Right lobe of liver (tissue), 4 donors: ENCODE measurements around the gene PTGDS.

Experiments used
- POLR2A ChIP-seq: fragments of 450-650 bp; IDR thresholded peaks from one replicate; pipeline ENCODE4 v1.6.1; 2017; ENCODE audit warnings: antibody characterized with exemption, mild to moderate bottlenecking
- TF ChIP-seq, protein P1 (sequence below), 4 donors: fragments of 200-600 bp in 3 of 4; fragments of 450-650 bp in 1 of 4; IDR thresholded peaks; one replicate each; pipeline versions ENCODE4 v1.5.1 to v1.8.0; 2016 to 2022; ENCODE audit warnings: antibody characterized with exemption in 4 of 4, mild to moderate bottlenecking in 2 of 4
- donor health status: DM: no; HTN: no; CAD: no.
- donor health status: DM: no; HTN: no; CAD: no.
- donor health status: DM: no; HTN: yes; CAD: no.

DNA sequence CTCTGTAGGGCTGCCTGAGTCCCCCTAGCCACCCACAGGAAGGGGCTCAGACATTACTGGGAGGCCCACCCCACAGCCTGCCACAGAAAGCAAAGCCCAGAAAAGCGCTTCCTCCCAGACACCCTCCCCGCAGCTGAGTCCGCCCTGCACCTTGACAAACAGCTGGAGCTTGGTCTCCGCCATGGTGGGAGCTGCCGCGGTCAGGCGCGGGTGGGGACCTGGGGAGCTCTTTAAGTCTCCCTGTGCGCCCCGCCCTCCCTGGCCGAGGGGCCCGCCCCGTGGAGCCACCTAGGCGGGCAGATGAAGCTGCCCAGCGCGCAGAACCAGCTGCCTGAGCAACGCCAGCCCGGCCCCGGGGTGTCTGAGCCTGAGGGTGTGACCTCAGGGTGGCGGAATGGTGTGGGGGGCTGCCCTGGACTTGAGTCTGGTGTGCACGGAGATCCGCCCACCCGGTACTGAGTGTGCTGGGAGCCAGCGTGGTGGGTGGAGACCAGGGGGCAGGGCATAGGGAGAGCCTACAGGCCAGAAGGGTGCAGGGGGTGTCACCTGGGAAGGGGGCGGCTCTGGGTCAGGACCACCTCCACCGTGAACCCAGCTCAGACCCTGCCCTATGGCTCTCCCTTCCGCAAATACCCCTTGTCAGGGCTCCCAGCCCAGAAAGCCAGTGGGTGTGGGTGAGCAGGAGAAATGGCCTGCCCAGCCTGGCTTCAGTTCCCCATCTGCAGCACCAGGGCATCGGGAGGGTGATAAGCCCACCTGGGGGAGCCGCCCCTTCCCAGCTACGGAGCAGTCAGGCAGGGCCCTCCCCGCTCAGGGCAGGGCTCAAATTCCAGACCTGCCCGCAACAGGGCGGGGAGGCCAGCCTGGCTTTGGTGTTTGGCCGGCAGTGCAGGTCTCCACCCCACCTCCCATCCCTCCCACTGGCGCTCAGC is 19.3 kb downstream of the PTGDS start, which contains the start of gene CLIC3:
- TF ChIP-seq, protein P1, sequence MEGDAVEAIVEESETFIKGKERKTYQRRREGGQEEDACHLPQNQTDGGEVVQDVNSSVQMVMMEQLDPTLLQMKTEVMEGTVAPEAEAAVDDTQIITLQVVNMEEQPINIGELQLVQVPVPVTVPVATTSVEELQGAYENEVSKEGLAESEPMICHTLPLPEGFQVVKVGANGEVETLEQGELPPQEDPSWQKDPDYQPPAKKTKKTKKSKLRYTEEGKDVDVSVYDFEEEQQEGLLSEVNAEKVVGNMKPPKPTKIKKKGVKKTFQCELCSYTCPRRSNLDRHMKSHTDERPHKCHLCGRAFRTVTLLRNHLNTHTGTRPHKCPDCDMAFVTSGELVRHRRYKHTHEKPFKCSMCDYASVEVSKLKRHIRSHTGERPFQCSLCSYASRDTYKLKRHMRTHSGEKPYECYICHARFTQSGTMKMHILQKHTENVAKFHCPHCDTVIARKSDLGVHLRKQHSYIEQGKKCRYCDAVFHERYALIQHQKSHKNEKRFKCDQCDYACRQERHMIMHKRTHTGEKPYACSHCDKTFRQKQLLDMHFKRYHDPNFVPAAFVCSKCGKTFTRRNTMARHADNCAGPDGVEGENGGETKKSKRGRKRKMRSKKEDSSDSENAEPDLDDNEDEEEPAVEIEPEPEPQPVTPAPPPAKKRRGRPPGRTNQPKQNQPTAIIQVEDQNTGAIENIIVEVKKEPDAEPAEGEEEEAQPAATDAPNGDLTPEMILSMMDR (IDR thresholded peaks at IDR 0.05), result no peak
- no peak for TF ChIP-seq POLR2A
